Left colon (tissue), 2 donors: Measurements from ENCODE around the gene SATL1. TPM values are rescaled to one million over a fixed set of nuclear protein-coding genes. Genes with fewer than 3 reads are reported as not detected.
"Not testable (repeated sequence)": the region's sequence is repeated elsewhere in the genome, so short reads cannot be mapped to it uniquely, and the experiment has no call there.

Source experiments
- ATAC-seq: fragments of 200-7000 bp; cut with Tn5 transposase; one replicate; pipeline ENCODE4 v1.9.1; 2020; ENCODE audit warnings: mild to moderate bottlenecking, moderate library complexity
- DNase-seq, 2 donors: peaks; one replicate each; pipeline ENCODE4 v3.0.0-alpha.2; 2020
- intact Hi-C, 2 donors: fragments of 100-400 bp; cut with DNase I in 1 of 2; cut with micrococcal nuclease in 1 of 2; formaldehyde crosslinking; loops; one replicate each; pipeline versions ENCODE4 v1.11.2 to v1.14.0; 2022; cut with DNase I, micrococcal nuclease
- long read RNA-seq: library from polyadenylated mRNA; unstranded; transcript quantifications from one replicate; pipeline ENCODE4 v2.0.0, GENCODE V29; 2021
- total RNA-seq, 2 donors: library from RNA; stranded (reverse); fragmentation: NEBNext Ultra II Directional; extraction: Animal tissue kit (Norgen Biotek cat#: 25700); gene quantifications; one replicate each; pipeline ENCODE4 v1.2.1, GENCODE V29; 2021
- donor health status: DM: no; HTN: no; CAD: no.
- donor health status: DM: yes; HTN: yes; CAD: no.

The SATL1 gene, protein sequence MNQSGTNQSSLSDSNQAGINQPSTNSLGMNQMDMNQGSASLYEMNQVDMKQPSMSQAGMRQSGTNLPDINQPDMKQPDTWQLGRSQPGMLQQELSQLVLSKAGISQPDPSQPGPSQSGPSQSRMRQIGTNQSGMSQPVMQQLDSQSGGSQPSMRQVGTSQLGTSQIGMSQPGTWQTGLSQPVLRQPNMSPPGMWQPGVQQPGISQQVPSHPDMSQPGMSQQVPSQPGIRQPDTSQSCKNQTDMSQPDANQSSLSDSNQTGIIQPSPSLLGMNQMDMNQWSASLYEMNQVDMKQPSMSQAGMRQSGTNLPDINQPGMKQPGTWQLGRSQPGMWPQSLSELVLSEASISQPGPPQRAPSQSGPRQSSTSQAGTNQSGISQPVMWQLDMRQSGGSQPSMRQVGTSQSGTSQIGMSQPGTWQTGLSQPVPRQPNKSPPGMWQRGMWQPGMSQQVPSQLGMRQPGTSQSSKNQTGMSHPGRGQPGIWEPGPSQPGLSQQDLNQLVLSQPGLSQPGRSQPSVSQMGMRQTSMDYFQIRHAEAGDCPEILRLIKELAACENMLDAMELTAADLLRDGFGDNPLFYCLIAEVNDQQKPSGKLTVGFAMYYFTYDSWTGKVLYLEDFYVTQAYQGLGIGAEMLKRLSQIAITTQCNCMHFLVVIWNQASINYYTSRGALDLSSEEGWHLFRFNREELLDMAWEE
- under 1 TPM; 0.08 to 0.09 TPM for total RNA-seq
- long read RNA-seq: 0 reads

DNA sequence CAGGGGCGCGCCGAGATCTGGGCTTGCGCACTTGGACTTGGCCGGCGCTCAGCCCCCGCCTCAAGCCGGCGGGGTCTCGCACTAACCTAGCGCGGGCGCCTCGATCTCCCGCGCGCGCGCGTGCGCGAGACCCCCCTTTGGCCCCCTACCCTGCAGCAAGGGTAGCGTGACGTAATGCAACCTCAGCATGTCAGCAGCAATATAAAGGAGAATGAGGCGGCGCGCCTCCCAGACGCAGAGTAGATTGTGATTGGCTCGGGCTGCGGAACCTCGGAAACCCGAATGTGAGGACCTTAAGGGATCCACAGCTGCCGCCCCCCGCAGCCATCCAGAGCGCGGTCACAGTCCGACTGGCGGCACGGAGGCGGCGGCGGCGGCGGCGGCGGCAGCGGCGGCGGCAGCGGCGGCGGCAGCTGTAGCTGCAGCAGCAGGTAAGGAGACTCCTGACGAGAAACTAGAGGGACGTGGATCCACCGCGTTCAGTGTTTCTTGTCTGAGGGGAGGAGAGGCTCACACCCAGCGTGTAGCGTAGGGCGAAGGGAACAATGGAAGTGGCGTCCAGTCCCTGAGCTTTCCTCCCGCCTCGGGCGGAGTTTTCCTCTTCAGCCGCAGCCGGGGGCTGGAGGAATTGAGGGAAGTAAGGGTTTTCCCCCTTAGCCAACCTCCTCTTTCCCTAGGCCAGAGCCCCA is at the start of gene SATL1, which contains the start of gene ZNF711:
TSS of gene SATL1 (minus strand) at position 19 of the 689 bp plus-strand sequence. CDS start 134,811 bp downstream, outside the sequence.
TSS of gene ZNF711 (plus strand) at position 231 of the 689 bp plus-strand sequence. CDS start 3,582 bp downstream, outside the sequence.
- intact Hi-C loops: no loop called here
- peak; percentile 43 to 45 for DNase-seq
- peak; percentile 80 for ATAC-seq

DNA sequence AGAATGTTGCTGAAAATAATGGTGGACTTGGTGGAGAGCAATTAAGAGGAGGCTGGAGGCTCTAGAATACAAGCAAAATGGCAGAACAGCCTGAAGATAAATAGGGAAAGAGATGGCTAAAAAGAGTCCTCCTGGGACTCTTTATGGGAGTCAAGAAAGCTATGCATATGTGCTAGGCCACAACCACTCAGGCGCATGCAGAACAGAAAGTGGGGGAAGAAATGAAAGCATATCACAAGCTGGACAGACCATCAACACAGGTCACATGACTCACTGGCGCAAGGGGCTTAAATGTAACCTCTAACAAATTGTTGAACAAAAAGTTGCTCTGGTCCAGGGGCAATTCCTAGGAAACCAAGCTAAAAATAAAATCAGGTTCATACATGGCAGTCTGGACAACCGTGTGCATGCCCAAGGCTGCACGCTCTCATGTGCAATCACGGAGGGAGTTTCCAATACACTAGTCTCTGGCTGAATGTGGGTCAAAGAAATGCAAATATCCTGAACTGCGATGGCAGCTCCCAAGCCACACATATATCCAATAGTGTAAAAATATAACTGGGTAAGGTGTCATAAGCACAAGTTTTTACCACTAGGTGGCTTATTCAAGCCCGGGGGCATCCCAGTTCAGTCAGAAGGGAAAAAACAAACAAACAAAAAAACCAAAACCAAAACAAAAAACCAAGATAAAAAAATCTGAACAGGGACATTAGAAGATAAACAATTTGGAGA is 45.6 kb upstream of the SATL1 start:
- intact Hi-C loops: no loop called here
- DNase-seq (no peak), ATAC-seq (no peak)

DNA sequence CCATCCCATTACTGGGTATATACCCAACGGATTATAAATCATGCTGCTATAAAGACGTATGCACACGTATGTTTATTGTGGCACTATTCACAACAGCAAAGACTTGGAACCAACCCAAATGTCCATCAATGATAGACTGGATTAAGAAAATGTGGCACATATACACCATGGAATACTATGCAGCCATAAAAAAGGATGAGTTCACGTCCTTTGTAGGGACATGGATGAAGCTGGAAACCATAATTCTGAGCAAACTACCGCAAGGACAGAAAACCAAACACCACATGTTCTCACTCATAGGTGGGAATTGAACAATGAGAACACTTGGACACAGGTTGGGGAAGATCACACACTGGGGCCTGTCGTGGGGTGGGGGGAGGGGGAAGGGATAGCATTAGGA is 41.7 kb upstream of the SATL1 start:
- DNase-seq, intact Hi-C loops, ATAC-seq: not testable (repeated sequence)

DNA sequence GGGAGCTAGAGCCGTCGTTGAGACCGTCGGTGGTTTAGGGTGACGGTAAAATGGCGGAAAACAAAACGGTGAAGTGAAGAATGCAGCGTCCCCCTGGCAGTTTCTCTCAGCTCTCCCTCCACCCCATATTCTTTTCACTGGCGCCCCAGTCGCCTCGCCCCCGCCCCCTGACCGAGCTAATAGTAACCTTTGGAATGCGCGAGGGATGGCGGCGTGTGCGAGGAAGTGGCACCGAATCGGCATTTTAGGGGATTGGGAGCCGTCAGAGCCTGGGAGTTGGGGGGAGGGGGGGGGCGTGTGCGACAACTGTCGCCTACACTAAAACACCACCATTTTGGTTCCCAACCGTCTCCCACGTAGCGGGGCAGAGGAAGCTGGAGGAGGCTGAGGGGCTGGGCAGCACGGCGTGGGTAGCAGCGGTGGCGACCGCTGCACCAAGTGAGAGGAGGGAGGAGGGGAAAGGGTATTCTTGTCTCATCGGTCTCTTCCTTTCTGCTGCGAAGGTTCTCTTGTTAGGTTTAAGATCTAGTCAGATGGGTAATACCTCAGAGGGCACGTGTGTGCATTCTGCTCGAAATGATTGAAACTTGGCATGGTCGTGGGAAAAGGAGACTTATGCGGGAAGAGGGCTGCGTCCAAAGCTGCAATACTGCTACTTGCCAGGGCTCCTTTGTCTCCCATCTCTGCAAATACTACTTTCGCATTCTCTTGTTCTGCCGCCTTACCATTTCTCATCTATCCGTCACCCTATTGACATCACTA is 1.1 kb upstream of the SATL1 start:
- peak; percentile 44 for ATAC-seq
- peak in 1 of 2 donors; percentile 6 for DNase-seq
- intact Hi-C loops: no loop called here

DNA sequence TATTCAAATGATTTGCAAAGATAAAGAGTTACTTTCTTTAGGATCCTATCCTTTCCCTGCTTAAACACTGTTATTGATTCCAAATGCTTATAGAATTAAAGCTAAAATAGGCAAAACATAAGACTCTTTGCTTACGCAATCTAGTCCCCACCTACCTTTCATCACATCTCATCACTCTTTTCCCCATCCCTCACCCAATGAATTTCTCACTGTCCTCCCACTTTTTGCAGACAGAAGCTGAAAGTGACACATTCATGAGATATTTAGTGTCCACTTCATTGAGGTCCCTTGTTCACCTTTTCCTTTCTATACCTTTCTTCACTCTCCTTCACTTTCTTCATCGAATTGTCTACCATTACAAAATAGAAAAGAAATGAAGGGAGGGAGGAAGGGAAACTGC is 424 bp downstream of the SATL1 start:
- ATAC-seq (no peak), DNase-seq (no peak)
- intact Hi-C loops: no loop called here

DNA sequence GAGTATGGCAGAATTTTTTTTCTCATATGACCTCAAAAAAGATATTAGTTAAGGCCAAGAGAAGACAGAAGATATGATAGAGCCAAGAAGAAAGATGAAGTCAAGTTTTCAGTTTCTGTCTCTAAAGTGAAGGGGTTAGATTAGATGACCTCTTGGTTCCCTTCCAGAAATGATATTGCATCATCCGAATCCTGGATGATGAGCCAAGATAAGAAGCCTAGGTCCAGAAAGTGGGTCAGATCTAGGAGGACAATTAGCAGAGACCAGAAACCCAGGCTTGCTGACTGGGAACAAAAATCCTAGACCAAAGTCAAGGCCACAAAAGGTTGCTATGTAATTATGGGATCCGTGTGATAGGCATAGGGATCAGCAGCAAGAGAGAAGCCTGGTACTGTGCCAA is 20.2 kb downstream of the SATL1 start:
- ATAC-seq (no peak), DNase-seq (no peak)

DNA sequence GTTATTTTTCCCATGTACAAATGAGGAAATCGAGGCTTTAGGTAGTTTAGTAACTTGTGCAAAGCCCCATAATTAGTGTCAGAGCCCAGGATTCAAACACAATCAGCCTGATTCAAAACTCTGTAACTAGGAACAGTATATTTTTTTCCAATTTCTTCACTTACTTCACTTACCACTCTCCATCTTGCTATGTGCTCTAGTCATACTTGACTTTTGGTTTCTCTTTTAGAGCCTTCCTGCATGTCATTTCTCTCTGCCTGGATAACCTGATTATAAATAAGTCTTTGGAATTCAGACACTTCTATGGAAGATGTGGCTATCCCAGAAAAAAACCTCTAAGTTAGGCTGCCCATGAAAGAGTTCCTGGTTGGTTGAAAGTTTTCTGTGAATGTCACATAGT is 22.2 kb downstream of the SATL1 start:
- ATAC-seq: no peak
- intact Hi-C loops: no loop called here
- DNase-seq: no peak

More for the DNA sequence above, 20.2 kb downstream of the SATL1 start:
- intact Hi-C loops: no loop called here

DNA sequence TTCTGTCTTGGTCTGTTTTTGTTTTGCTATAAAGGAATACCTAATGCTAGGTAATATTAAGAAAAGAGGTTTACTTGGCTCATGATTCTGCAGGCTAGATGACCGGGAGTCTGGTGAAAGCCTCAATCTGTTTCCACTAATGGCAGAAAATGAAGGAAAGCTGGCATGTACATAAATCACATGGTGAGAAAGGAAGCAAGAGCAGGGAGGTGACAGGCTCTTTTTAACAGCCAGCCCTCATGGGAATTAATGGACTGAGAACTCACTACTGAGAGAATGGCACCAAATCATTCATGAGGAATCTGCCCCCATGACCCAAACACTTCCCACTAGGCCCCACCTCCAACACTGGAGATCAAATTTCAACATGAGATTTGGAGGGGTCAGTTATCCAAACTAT is 27.6 kb downstream of the SATL1 start:
- DNase-seq (no peak), ATAC-seq (no peak)
- intact Hi-C loops: no loop called here

DNA sequence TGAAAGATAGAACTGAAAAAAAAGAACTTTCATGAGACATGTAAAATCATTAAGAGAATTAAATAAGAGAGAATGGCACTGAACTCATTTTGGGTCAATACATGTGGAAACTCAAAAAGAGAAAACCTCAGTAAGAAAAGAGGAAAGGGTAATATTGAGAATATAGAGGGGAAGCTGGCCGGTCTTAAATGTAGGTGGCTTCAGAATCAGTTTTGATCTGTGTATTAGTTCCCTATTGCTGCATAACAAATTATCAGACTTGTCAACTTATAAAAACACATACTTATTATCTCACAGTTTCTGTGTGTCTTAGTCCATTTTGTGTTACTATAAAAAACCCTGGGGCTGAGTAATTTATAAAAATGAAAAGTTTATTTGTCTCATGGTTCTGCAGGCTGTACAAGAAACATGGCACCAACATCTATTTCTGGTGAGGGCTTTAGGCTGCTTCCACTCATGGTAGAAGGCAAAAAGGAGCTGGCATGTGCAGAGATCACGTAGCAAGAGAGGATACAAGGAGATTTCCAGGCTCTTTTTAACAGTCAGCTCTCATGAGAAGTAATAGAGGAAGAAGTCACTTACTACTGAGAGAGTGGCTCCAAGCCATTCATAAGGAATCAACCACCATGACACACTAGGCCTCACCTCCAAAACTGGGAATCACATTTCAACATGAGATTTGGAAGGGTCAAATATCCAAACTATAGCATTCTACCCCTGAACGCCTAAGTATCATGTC is 29.6 kb downstream of the SATL1 start:
- ATAC-seq: no peak
- no peak for DNase-seq
- intact Hi-C loops: no loop called here

DNA sequence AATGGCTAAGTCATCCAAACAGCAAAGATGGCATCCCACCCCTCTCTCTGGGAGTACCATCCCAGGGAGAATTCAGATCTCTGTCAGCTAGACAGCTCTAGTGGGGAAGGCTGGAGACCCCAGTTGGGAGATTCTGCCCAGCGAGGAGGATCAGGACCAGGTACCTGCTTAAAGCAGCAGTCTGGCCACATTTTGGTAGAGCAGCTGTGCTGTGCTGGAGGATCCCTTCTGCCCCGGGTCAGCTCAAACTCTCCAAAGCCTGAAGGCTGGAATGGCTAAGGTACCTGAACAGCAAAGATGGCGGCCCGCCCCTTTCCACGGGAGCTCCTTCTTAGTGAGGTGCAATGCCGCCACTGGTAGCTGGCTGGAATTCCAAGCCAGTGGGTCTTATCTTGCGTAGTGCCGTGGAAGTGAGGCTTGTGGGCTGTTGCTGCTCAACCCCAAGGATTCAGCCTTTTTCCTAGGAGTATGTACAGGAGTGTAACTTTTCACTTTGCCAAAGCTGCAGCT is 40.1 kb downstream of the SATL1 start:
- ATAC-seq: no peak
- DNase-seq: no peak
- intact Hi-C loops: no loop called here

DNA sequence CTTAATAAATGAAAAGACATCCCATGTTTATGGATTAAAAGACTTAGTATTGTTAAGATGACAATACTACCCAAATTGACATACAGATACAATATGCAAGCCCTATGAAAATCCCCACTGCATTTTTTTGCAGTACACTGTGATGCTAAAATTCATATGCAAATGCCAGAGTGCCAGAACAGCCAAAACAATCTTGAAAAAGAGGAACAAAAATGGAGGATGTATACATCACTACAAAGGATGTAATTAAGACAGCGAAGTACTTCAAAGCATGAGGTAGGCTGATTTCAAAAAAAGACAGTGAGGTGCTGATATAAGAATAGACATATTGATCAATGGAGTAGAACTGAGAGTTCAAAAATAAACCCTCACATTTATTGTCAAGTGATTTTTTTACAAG is 47.3 kb downstream of the SATL1 start:
- DNase-seq: no peak
- no peak for ATAC-seq
- intact Hi-C loops: no loop called here

DNA sequence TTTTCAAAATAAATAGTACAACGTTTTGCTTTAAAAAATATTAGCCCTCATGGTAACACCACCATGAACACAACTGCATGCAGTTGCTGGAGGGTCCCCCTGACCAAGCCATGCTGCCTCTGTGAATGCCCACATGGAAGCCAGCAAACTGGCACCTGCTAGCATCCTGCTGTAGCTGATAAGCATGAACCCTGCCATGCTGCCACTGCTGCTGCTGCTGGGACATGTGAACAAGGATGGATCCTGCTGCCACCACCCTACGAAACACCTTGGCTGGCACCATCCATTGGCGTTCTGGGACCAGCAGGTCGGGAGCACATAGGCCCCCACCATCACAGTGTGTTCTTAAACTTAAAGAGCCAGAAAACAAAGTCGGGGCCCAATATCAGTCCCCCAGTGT is 83.9 kb downstream of the SATL1 start:
- DNase-seq: no peak

DNA sequence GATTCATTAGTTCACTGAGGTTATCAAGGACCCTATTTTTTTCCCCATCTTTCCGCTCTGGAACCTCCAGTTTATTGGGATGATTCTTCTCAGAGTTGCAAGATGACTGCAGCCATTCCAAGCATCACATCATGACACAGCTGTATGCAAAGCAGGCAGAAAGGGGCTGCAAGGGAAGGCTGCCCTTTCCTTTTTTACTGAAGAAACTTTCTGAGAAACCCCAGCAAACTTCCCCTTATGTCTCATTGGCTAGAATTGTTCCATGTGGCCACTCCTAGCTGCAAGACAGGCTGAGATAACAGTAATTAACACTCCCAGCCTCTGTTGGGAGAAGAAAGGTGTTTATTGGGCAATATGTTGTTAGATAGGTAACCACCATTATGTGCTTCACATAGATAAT is 102.6 kb downstream of the SATL1 start:
- intact Hi-C loops: no loop called here
- no peak for ATAC-seq
- no peak for DNase-seq

More for the DNA sequence above, 83.9 kb downstream of the SATL1 start:
- no peak for ATAC-seq
- intact Hi-C loops: no loop called here

DNA sequence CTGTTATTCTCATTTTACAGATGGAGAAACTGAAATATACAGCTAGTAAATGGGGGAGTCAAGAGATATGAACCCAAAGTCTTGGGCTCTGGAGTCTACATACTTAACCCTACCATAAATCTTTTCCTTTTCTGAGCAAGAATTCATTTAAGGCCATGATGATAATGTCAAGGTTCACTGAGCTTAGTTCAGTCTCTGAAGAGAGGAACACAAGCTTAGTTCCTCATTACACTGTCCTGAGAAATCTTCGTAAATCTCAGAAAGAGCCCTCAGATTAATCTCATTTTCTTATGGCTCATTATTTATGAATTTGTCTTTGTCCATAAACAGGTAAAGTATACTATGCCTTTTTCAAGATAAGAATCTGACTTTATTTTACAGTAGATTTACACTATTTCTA is 104.2 kb downstream of the SATL1 start:
- DNase-seq (no peak), ATAC-seq (no peak)
- intact Hi-C loops: no loop called here

DNA sequence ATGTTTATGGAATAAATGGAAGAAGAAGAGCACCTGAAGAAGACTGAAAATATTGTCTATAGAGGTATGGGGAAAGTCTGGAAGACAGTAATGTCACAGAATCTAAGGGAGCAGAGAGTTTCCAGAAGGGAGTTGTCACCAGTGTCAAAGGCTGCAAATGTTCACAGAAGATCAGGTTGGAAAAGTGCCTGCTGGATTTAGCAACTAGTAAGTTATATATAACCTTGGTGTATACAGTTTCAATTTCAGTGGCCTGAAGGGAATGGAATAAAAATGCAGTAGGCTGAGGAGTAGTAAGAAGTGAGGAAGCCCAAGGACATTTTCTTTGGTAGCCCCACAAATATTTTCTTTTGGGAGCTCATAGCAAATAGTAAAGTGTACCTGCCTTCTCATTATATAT is 107.2 kb downstream of the SATL1 start:
- no peak for ATAC-seq
- intact Hi-C loops: no loop called here

DNA sequence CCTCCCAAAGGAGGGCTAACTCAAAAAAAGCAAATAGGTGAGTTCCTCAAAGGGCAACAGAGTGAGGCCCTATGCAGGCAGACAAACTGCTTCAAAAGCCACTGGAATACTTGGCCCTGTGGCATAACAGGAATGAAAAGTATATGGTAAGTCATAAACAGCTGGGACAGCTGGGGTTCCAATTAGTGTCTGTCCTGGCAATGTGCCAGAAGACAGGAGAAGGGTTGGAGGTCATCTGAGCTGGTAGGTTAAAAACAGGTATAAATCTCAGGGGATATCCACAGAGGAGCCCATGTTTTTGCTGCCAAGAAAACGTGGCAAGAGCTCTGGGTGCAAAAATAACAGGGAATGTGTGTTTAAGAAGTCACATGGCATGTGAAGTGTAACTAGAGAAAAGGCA is 128.3 kb downstream of the SATL1 start:
- DNase-seq (no peak), ATAC-seq (no peak)
- intact Hi-C loops: loop anchor here in 1 of 2 donors (10.0 kb wide), 1 partner anchor 430 kb away; no protein-coding TSS in a partner anchor

More for the DNA sequence above, 107.2 kb downstream of the SATL1 start:
- no peak for DNase-seq

DNA sequence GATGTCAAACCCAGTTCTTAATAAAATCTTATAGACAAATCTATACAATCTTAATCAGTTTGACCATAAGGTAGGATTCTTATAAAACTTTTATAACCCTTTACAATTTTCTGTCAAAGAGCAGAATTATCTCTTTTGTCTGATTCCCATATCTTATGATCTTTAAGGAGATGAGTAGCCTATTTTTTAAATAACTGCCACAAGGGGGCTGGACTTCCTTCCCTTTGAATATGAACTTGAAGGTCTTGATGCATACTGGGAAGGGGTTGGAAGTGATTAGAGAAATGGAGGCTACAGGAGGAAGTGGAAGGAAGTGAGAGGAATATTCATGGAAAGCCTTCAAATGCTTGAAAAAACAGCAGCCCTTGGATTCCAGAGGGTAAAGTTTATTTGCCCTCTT is 128.8 kb downstream of the SATL1 start:
- intact Hi-C loops: loop anchor here in 1 of 2 donors (10.0 kb wide), 1 partner anchor 430 kb away; no protein-coding TSS in a partner anchor
- no peak for ATAC-seq
- no peak for DNase-seq
